ENCODE measurements around the gene PERP.
"Not testable (repeated sequence)": the region's sequence is repeated elsewhere in the genome, so short reads cannot be mapped to it uniquely, and the experiment has no call there.

GRCh38 chr6:138079556-138079955 lies 27.7 kb downstream of the PERP start:
- not testable (repeated sequence) for TF ChIP-seq CTCF (conservative IDR thresholded peaks at IDR 0.05); ZFX (IDR thresholded peaks at IDR 0.05)

Measured in C4-2B (cell line).